GM12864 (cell line): ENCODE results near the gene NUP85.
"Not testable (repeated sequence)": the region's sequence is repeated elsewhere in the genome, so short reads cannot be mapped to it uniquely, and the experiment has no call there.

Source experiments
- DNase-seq: peaks from one replicate; pipeline ENCODE4 v3.0.0-alpha.2; 2011; ENCODE audit warnings: low read depth
- H3K4me3 ChIP-seq: 2 replicates; pipeline ENCODE4 v1.5.1; 2011; ENCODE audit warnings: mild to moderate bottlenecking, low read depth, low read length, control low read depth
- CTCF ChIP-seq: IDR thresholded peaks from 2 replicates; pipeline ENCODE4 v1.5.1; 2011; ENCODE audit warnings: low read depth, mild to moderate bottlenecking, moderate library complexity, low read length, control low read depth, inconsistent platforms; ENCODE audit errors: missing control alignments

NUP85 gene

GRCh38 chr17:75250009-75250471, 44.6 kb downstream of the NUP85 start:
- peak overlapping the region; percentile 29 for H3K4me3 ChIP-seq
- no peak for TF ChIP-seq CTCF
- peak; percentile 78 for DNase-seq

- no peak for TF ChIP-seq CTCF
- DNase-seq = no peak
- no peak overlapping the region for H3K4me3 ChIP-seq
Observed at GRCh38 chr17:75252039-75252816, 46.7 kb downstream of the NUP85 start.

- DNase-seq, H3K4me3 ChIP-seq: not testable (repeated sequence)
Observed at GRCh38 chr17:75255954-75256698, 50.6 kb downstream of the NUP85 start.

GRCh38 chr17:75257228-75257627, 51.7 kb downstream of the NUP85 start:
- DNase-seq, H3K4me3 ChIP-seq: not testable (repeated sequence)

- no peak for DNase-seq
- H3K4me3 ChIP-seq = peak overlapping the region; percentile 68
- peak; percentile 21 for TF ChIP-seq CTCF
Observed at GRCh38 chr17:75260641-75261335, 55.3 kb downstream of the NUP85 start.

- DNase-seq = no peak
- TF ChIP-seq CTCF = no peak
- peak within 1 kb of the TSS; percentile 68 for H3K4me3 ChIP-seq
Observed at GRCh38 chr17:75261336-75262111, 56.0 kb downstream of the NUP85 start, which contains the start of the genes GGA3 and MRPS7. TSS of gene GGA3 (minus strand) at chr17:75261606. CDS start at chr17:75261587, 19 bp downstream. TSS of gene MRPS7 (plus strand) at chr17:75261879. CDS start at chr17:75261901, 22 bp downstream.

- DNase-seq = no peak
Observed at GRCh38 chr17:75262112-75262606, 56.7 kb downstream of the NUP85 start.

More at GRCh38 chr17:75262112-75262606, 56.7 kb downstream of the NUP85 start:
- H3K4me3 ChIP-seq = peak overlapping the region; percentile 68
- no peak for TF ChIP-seq CTCF
